ENCODE data around the gene ZNF212. TPM values are rescaled to one million over a fixed set of nuclear protein-coding genes. Genes with fewer than 3 reads are reported as not detected.
A peak's percentile ranks its signal among the peaks of the same experiment; 100 is the strongest.

Gene ZNF212
- total RNA-seq, 4 donors from 2014 or later = 19.8 to 24.9 (median 23.2) TPM

DNA sequence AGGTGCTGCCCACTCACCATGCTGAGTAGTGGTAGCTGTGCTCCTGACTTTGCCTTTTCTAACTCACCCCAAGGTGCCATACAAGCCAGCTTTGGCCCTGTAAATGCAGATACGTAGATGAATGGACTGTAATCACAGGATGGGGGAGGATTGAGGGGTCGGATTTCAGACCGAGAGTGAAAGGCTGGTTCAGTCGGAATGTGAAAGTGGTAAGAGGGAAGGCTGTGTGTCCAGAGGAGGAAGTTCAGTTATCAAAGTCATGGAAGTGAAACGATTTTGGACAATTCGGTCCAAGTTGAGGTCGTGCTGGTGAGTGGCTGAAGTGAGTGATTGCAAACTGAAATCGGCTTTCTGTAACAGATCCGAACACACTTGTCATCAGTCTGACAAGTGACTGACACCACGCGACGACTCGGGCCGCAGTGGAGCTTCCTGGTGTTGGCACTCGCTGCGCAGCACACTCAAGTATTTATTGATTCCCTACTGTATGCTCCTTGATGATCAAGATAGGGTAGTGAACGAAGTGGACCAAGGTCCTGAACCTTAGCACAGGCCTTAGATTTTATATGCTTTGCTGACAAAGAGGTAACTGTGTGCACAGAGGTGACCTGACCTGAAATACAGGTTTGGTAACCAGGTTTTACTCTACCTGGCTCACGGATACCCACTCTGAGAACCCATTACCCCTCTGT lies 33.6 kb upstream of the ZNF212 start:
- no peak for TF ChIP-seq POLR2A (IDR thresholded peaks at IDR 0.05)
- no peak for TF ChIP-seq CTCF (IDR thresholded peaks at IDR 0.05)
- DNase-seq = peak in 1 of 3 donors; percentile 51
- peak overlapping the region in 1 of 4 donors; percentile 12 for H3K27ac ChIP-seq
- peaks cover 0 to 87% (median 0%) of the 10 kb centered on the region in 3 donors for H3K36me3 ChIP-seq
- no peak overlapping the region for H3K4me3 ChIP-seq
- no peaks in the 10 kb centered on the region for H3K27me3 ChIP-seq
- H3K9me3 ChIP-seq = no peaks in the 10 kb centered on the region
- H3K4me1 ChIP-seq = no peaks in the 10 kb centered on the region

- TF ChIP-seq CTCF (IDR thresholded peaks at IDR 0.05) (no peak), POLR2A (IDR thresholded peaks at IDR 0.05) (no peak)
- H3K27ac ChIP-seq = no peak overlapping the region
- DNase-seq = no peak
- H3K27me3 ChIP-seq = no peaks in the 10 kb centered on the region
- H3K4me3 ChIP-seq = no peak overlapping the region
- H3K4me1 ChIP-seq = no peaks in the 10 kb centered on the region
- peaks cover 0 to 87% (median 0%) of the 10 kb centered on the region in 3 donors for H3K36me3 ChIP-seq
- no peaks in the 10 kb centered on the region for H3K9me3 ChIP-seq
These were observed 32.0 kb upstream of the ZNF212 start for GRCh38 chr7:149207324-149208035.

GRCh38 chr7:149209518-149210269 lies 29.8 kb upstream of the ZNF212 start:
- Histone ChIP-seq H3K36me3 (peaks cover 0 to 87% (median 0%) of the 10 kb centered on the region in 3 donors), H3K4me3 (no peak overlapping the region), H3K27ac (no peak overlapping the region), H3K9me3 (no peaks in the 10 kb centered on the region), H3K4me1 (no peaks in the 10 kb centered on the region), H3K27me3 (no peaks in the 10 kb centered on the region)
- peak; percentile 36 to 73 (median 61) for DNase-seq
- peak in 5 of 6 experiments; percentile 25 to 61 (median 44) for TF ChIP-seq CTCF (IDR thresholded peaks at IDR 0.05)
- no peak for TF ChIP-seq POLR2A (IDR thresholded peaks at IDR 0.05)

GRCh38 chr7:149210551-149210950 lies 28.9 kb upstream of the ZNF212 start:
- Histone ChIP-seq H3K4me3 (no peak overlapping the region), H3K4me1 (no peaks in the 10 kb centered on the region), H3K27ac (no peak overlapping the region), H3K36me3 (peaks cover 0 to 96% (median 0%) of the 10 kb centered on the region in 3 donors), H3K9me3 (no peaks in the 10 kb centered on the region), H3K27me3 (no peaks in the 10 kb centered on the region)
- no peak for TF ChIP-seq CTCF (IDR thresholded peaks at IDR 0.05)
- no peak for TF ChIP-seq POLR2A (IDR thresholded peaks at IDR 0.05)
- DNase-seq = no peak

GRCh38 chr7:149214020-149214720 lies 25.3 kb upstream of the ZNF212 start:
- Histone ChIP-seq H3K4me3 (no peak overlapping the region), H3K27ac (no peak overlapping the region), H3K36me3 (peaks cover 0 to 99% (median 0%) of the 10 kb centered on the region in 3 donors), H3K9me3 (no peaks in the 10 kb centered on the region), H3K4me1 (no peaks in the 10 kb centered on the region), H3K27me3 (no peaks in the 10 kb centered on the region)
- no peak for TF ChIP-seq CTCF (IDR thresholded peaks at IDR 0.05)
- TF ChIP-seq POLR2A (IDR thresholded peaks at IDR 0.05) = no peak
- no peak for DNase-seq
